Kidney (tissue), 14 donors: ENCODE measurements around the gene LUZP1. TPM values are rescaled to one million over a fixed set of nuclear protein-coding genes. Genes with fewer than 3 reads are reported as not detected.

Experiments used
- DNase-seq, 5 donors: peaks; one replicate each; pipeline ENCODE4 v3.0.0-alpha.2; 2013 to 2020
- FAIRE-seq: peaks from 2 replicates; lab custom pipeline; 2012; peaks lifted over from hg19 to GRCh38; lab: Jason Lieb, UNC
- H3K27ac ChIP-seq, 2 donors: one replicate each; pipeline ENCODE4 v1.7.0; 2013; ENCODE audit warnings: low read depth in 2 of 2, low read length in 2 of 2, inconsistent platforms in 1 of 2
- H3K27me3 ChIP-seq: one replicate; pipeline ENCODE4 v1.7.1; 2013; ENCODE audit warnings: low read length, inconsistent platforms; ENCODE audit not compliant: control insufficient read depth, insufficient read depth
- H3K36me3 ChIP-seq, 3 donors: one replicate each; pipeline versions ENCODE4 v1.7.0 to v1.7.1; 2013; ENCODE audit warnings: low read length in 3 of 3, control low read depth in 1 of 3, inconsistent platforms in 1 of 3; ENCODE audit not compliant: insufficient read depth in 3 of 3, control insufficient read depth in 2 of 3
- H3K4me1 ChIP-seq, 3 donors: one replicate each; pipeline versions ENCODE4 v1.7.0 to v1.7.1; 2013; ENCODE audit warnings: low read length in 3 of 3, inconsistent platforms in 1 of 3, low read depth in 1 of 3; ENCODE audit not compliant: control insufficient read depth in 2 of 3, insufficient read depth in 2 of 3
- H3K4me3 ChIP-seq, 3 donors: one replicate each; pipeline versions ENCODE4 v1.7.0 to v1.8.1; 2013; ENCODE audit warnings: low read length in 3 of 3, control low read depth in 1 of 3, inconsistent platforms in 1 of 3
- H3K9ac ChIP-seq, 3 donors: one replicate each; pipeline versions ENCODE4 v1.7.0 to v1.7.1; 2013; ENCODE audit warnings: low read length in 3 of 3, control low read depth in 1 of 3, inconsistent platforms in 1 of 3
- H3K9me3 ChIP-seq, 3 donors: one replicate each; pipeline versions ENCODE4 v1.7.0 to v1.7.1; 2013; ENCODE audit warnings: low read length in 3 of 3, control low read depth in 1 of 3, inconsistent platforms in 1 of 3; ENCODE audit not compliant: control insufficient read depth in 2 of 3, insufficient read depth in 1 of 3
- CTCF ChIP-seq: IDR thresholded peaks from 3 replicates; pipeline ENCODE4 v1.5.1; 2012; ENCODE audit warnings: mild to moderate bottlenecking, moderate library complexity, borderline replicate concordance; ENCODE audit not compliant: insufficient read depth; ENCODE audit errors: extremely low read depth
- intact Hi-C: fragments of 100-400 bp; cut with DNase I; formaldehyde crosslinking; loops from one replicate; pipeline ENCODE4 v1.11.1; 2022
- polyA plus RNA-seq: library from polyadenylated mRNA; stranded (reverse); fragments of 350-450 nt; fragmentation: Illumina TruSeq; extraction: RNeasy Lipid Tissue Mini Kit (QIAGEN cat#74804); gene quantifications from one replicate; pipeline ENCODE4 v1.2.3, GENCODE V29; 2014; ENCODE audit warnings: low read depth, low replicate concordance; ENCODE audit not compliant: insufficient read depth
- total RNA-seq: library from RNA; stranded (reverse); fragmentation: NEBNext Ultra II Directional; extraction: Animal tissue kit (Norgen Biotek cat#: 25700); gene quantifications from one replicate; pipeline ENCODE4 v1.2.1, GENCODE V29; 2021
- donor health status: control.
- donor health status: control.
- donor health status: control.
- donor health status: control.
- donor health status: control.
- donor health status: DM: yes; HTN: yes; CAD: no.
- donor health status: Normal renal cell carcinoma (clear cell type).

Gene LUZP1
- total and polyA plus RNA-seq, 2 donors from 2014 or later: 6.7 to 39.0 TPM

GRCh38 chr1:23098463-23099170 lies 70.0 kb downstream of the LUZP1 start:
- FAIRE-seq (no peak), DNase-seq (peak in 4 of 5 donors; percentile 61 to 86 (median 71))
- peaks cover 0 to 13% (median 3%) of the 10 kb centered on the region in 3 donors for H3K4me1 ChIP-seq
- peak; percentile 94 for TF ChIP-seq CTCF
- no peak overlapping the region for H3K9ac ChIP-seq
- intact Hi-C loops: loop anchor here (5.0 kb wide), 1 partner anchor 89 kb away; no protein-coding TSS in a partner anchor
- H3K27me3 ChIP-seq: no peaks in the 10 kb centered on the region
- no peaks in the 10 kb centered on the region for H3K9me3 ChIP-seq
- H3K36me3 ChIP-seq: peaks cover 1 to 8% (median 8%) of the 10 kb centered on the region in 3 donors
- no peak overlapping the region for H3K4me3 ChIP-seq
- no peak overlapping the region for H3K27ac ChIP-seq

GRCh38 chr1:23097316-23097715 lies 71.3 kb downstream of the LUZP1 start:
- H3K36me3 ChIP-seq: peaks cover 3 to 18% (median 15%) of the 10 kb centered on the region in 3 donors
- intact Hi-C loops: loop anchor here (5.0 kb wide), 1 partner anchor 90 kb away; no protein-coding TSS in a partner anchor
- no peak for TF ChIP-seq CTCF
- no peaks in the 10 kb centered on the region for H3K9me3 ChIP-seq
- DNase-seq (no peak), FAIRE-seq (no peak)
- no peak overlapping the region for H3K4me3 ChIP-seq
- no peak overlapping the region for H3K27ac ChIP-seq
- no peak overlapping the region for H3K9ac ChIP-seq
- no peaks in the 10 kb centered on the region for H3K27me3 ChIP-seq
- H3K4me1 ChIP-seq: peaks cover 0 to 9% (median 0%) of the 10 kb centered on the region in 3 donors

- H3K36me3 ChIP-seq: peaks cover 5 to 49% (median 35%) of the 10 kb centered on the region in 3 donors
- no peak for TF ChIP-seq CTCF
- no peaks in the 10 kb centered on the region for H3K9me3 ChIP-seq
- DNase-seq (no peak), FAIRE-seq (no peak)
- no peaks in the 10 kb centered on the region for H3K4me1 ChIP-seq
- no peak overlapping the region for H3K4me3 ChIP-seq
- no peaks in the 10 kb centered on the region for H3K27me3 ChIP-seq
- H3K27ac ChIP-seq: no peak overlapping the region
- no peak overlapping the region for H3K9ac ChIP-seq
- intact Hi-C loops: no loop called here
Observed at GRCh38 chr1:23092447-23092846, 76.2 kb downstream of the LUZP1 start.
